MM.1S (cell line): Measurements from ENCODE around the gene SAP30BP.

ENCODE experiments used
- DNase-seq: peaks from one replicate; pipeline ENCODE4 v3.0.0-alpha.2; 2015
- H2AFZ ChIP-seq: fragments of 300-600 bp; sonication (generic); 2 replicates; pipeline ENCODE4 v1.6.0; 2016; ENCODE audit warnings: antibody characterized with exemption, low read length
- H3F3A ChIP-seq: fragments of 300-600 bp; sonication (generic); 2 replicates; pipeline ENCODE4 v1.6.1; 2016; ENCODE audit warnings: mild to moderate bottlenecking, antibody characterized with exemption, low read length, moderate library complexity, mixed read lengths; ENCODE audit not compliant: insufficient read depth
- H3K27ac ChIP-seq: fragments of 300-600 bp; sonication (generic); 2 replicates; pipeline ENCODE4 v1.5.1; 2016; ENCODE audit warnings: mild to moderate bottlenecking, low read length
- H3K27me3 ChIP-seq: fragments of 300-600 bp; sonication (generic); replicated peaks from 2 replicates; pipeline ENCODE4 v1.6.0; 2016; ENCODE audit warnings: low read length; ENCODE audit not compliant: insufficient read depth
- H3K36me3 ChIP-seq: fragments of 300-600 bp; sonication (generic); replicated peaks from 2 replicates; pipeline ENCODE4 v1.6.1; 2016; ENCODE audit warnings: mild to moderate bottlenecking, low read length, mixed read lengths; ENCODE audit not compliant: insufficient read depth
- H3K4me1 ChIP-seq: fragments of 300-600 bp; sonication (generic); 2 replicates; pipeline ENCODE4 v1.6.1; 2016; ENCODE audit warnings: low read length, mixed read lengths
- H3K4me2 ChIP-seq: fragments of 300-600 bp; sonication (generic); 2 replicates; pipeline ENCODE4 v1.6.0; 2016; ENCODE audit warnings: low read depth, low read length
- H3K4me3 ChIP-seq: fragments of 300-600 bp; sonication (generic); 2 replicates; pipeline ENCODE4 v1.5.1; 2016; ENCODE audit warnings: low read length, mixed read lengths
- H3K79me2 ChIP-seq: fragments of 300-600 bp; sonication (generic); 2 replicates; pipeline ENCODE4 v1.6.1; 2016; ENCODE audit warnings: mixed run types, low read length, mixed read lengths
- H3K9ac ChIP-seq: fragments of 300-600 bp; sonication (generic); 2 replicates; pipeline ENCODE4 v1.6.1; 2016; ENCODE audit warnings: low read length, mixed read lengths
- H3K9me2 ChIP-seq: fragments of 300-600 bp; sonication (generic); replicated peaks from 2 replicates; pipeline ENCODE4 v1.6.1; 2016; ENCODE audit warnings: mild to moderate bottlenecking, low read length, mixed read lengths; ENCODE audit not compliant: insufficient read depth
- H3K9me3 ChIP-seq: fragments of 300-600 bp; sonication (generic); replicated peaks from 2 replicates; pipeline ENCODE4 v1.6.1; 2016; ENCODE audit warnings: mild to moderate bottlenecking, low read length, mixed read lengths; ENCODE audit not compliant: insufficient read depth
- H4K20me1 ChIP-seq: fragments of 300-600 bp; sonication (generic); 2 replicates; pipeline ENCODE4 v1.6.1; 2016; ENCODE audit warnings: mild to moderate bottlenecking, low read length, moderate library complexity, mixed read lengths; ENCODE audit not compliant: insufficient read depth
- EZH2 ChIP-seq: fragments of 300-600 bp; sonication (generic); optimal IDR thresholded peaks from 2 replicates; pipeline ENCODE3; 2017; ENCODE audit warnings: low read depth, mild to moderate bottlenecking, antibody characterized with exemption, low read length, mixed read lengths
- EZH2phosphoT487 ChIP-seq: fragments of 300-600 bp; sonication (generic); IDR thresholded peaks from 2 replicates; pipeline ENCODE4 v1.6.1; 2018; ENCODE audit warnings: antibody characterized with exemption, low read length
- TF ChIP-seq, protein P1 (sequence below): fragments of 300-600 bp; sonication (generic); IDR thresholded peaks from 2 replicates; pipeline ENCODE4 v1.5.1; 2016; ENCODE audit warnings: antibody characterized with exemption, low read length, mixed read lengths

SAP30BP gene

GRCh38 chr17:75695830-75696271, 28.7 kb downstream of the SAP30BP start:
- no peak overlapping the region for H3K4me2 ChIP-seq
- TF ChIP-seq, protein P1, sequence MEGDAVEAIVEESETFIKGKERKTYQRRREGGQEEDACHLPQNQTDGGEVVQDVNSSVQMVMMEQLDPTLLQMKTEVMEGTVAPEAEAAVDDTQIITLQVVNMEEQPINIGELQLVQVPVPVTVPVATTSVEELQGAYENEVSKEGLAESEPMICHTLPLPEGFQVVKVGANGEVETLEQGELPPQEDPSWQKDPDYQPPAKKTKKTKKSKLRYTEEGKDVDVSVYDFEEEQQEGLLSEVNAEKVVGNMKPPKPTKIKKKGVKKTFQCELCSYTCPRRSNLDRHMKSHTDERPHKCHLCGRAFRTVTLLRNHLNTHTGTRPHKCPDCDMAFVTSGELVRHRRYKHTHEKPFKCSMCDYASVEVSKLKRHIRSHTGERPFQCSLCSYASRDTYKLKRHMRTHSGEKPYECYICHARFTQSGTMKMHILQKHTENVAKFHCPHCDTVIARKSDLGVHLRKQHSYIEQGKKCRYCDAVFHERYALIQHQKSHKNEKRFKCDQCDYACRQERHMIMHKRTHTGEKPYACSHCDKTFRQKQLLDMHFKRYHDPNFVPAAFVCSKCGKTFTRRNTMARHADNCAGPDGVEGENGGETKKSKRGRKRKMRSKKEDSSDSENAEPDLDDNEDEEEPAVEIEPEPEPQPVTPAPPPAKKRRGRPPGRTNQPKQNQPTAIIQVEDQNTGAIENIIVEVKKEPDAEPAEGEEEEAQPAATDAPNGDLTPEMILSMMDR: no peak
- H3K79me2 ChIP-seq: peaks cover 69% of the 10 kb centered on the region
- no peaks in the 10 kb centered on the region for H3K9me2 ChIP-seq
- H3K9me3 ChIP-seq: no peaks in the 10 kb centered on the region
- H3K27me3 ChIP-seq: no peaks in the 10 kb centered on the region
- no peak overlapping the region for H3K27ac ChIP-seq
- no peak overlapping the region for H2AFZ ChIP-seq
- H3K4me1 ChIP-seq: peaks cover 2% of the 10 kb centered on the region
- H3K9ac ChIP-seq: no peak overlapping the region
- H3K36me3 ChIP-seq: no peaks in the 10 kb centered on the region
- no peaks in the 10 kb centered on the region for H4K20me1 ChIP-seq
- DNase-seq: no peak
- H3F3A ChIP-seq: no peaks in the 10 kb centered on the region
- H3K4me3 ChIP-seq: no peak overlapping the region

GRCh38 chr17:75697651-75698291, 30.6 kb downstream of the SAP30BP start:
- Histone ChIP-seq H3K36me3 (no peaks in the 10 kb centered on the region), H3K27ac (no peak overlapping the region), H2AFZ (no peak overlapping the region), H3K9ac (no peak overlapping the region), H3K27me3 (no peaks in the 10 kb centered on the region), H4K20me1 (no peaks in the 10 kb centered on the region), H3K4me3 (no peak overlapping the region), H3K4me1 (no peaks in the 10 kb centered on the region), H3K4me2 (no peak overlapping the region), H3K79me2 (peaks cover 50% of the 10 kb centered on the region), H3F3A (no peaks in the 10 kb centered on the region), H3K9me2 (no peaks in the 10 kb centered on the region), H3K9me3 (no peaks in the 10 kb centered on the region)
- TF ChIP-seq, protein P1: no peak
- no peak for TF ChIP-seq EZH2phosphoT487
- TF ChIP-seq EZH2: no peak
- no peak for DNase-seq

- Histone ChIP-seq H3K27ac (no peak overlapping the region), H3F3A (no peaks in the 10 kb centered on the region), H3K9me2 (no peaks in the 10 kb centered on the region), H3K4me3 (no peak overlapping the region), H2AFZ (no peak overlapping the region), H3K9me3 (no peaks in the 10 kb centered on the region), H3K9ac (no peak overlapping the region), H3K27me3 (no peaks in the 10 kb centered on the region), H3K4me2 (no peak overlapping the region), H3K4me1 (no peaks in the 10 kb centered on the region), H4K20me1 (no peaks in the 10 kb centered on the region), H3K79me2 (peaks cover 41% of the 10 kb centered on the region), H3K36me3 (0 out of 2 replicates have a peak, but pooled peaks cover 5% of the 10 kb centered on the region)
- TF ChIP-seq EZH2: no peak
- TF ChIP-seq, protein P1: no peak
- TF ChIP-seq EZH2phosphoT487: no peak
- no peak for DNase-seq
Observed at GRCh38 chr17:75698659-75699058, 31.5 kb downstream of the SAP30BP start.
